NT2/D1 (cell line): ENCODE data around the gene FUT3.

Experiments used
- SUZ12 ChIP-seq: IDR thresholded peaks from 2 replicates; pipeline ENCODE4 v1.6.1; 2011; ENCODE audit not compliant: insufficient read length, insufficient read depth; ENCODE audit errors: extremely low read depth
- YY1 ChIP-seq: IDR thresholded peaks from 2 replicates; pipeline ENCODE4 v1.6.1; 2011; ENCODE audit not compliant: insufficient read length, insufficient read depth
- ZNF274 ChIP-seq: IDR thresholded peaks from 2 replicates; pipeline ENCODE4 v1.6.1; 2011; ENCODE audit warnings: mild to moderate bottlenecking, low read depth, low read length

DNA sequence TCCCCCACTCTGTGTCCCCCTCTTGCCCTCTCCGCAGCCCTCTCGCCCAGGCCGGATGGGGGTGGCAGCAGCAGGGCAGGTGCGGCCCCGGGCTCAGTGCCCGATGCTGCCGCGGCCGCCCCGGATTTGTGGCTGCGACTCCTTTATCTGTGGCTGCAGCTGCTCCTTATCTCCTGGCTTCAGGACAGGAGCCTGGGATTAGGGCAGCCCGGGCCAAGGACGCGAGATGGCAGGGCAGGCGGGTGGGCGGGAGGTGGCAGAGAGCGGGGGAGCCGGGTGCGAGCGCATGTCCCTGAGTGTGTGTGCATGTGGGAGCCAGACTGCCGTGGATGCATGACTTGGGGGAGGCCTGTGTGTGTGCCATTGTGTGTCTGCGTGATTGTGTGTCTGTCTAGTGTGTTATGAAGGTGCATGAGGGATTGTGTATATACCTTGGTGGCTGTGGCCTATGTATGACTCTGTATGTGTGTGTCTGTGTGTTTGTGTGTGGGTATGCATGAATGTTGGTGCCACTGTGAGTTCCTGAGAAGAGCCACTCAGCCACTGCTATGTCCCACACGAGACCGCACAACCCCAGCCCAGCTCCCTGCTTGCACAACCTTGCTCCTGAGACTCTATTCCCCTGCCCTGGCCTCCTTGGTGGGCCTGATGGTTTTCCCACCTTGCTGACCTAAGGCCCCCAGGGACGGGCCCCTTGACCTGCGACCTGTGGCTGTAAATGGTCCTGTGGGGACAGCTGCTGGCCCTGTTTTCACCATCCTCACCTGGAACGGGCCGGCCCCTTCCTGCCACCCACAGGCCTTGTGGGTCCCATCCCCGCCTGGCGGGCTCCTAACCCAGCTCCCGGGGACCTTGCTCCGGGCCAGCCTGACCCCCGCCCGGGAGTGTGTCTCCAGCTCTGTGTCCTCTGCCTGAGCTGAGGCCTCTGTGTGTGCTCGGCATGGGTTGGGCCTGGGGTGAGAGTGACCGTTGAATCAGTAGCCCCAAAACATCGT is 51.7 kb downstream of the FUT3 start:
- TF ChIP-seq ZNF274: no peak
- no peak for TF ChIP-seq SUZ12
- TF ChIP-seq YY1: no peak
